ENCODE measurements around the gene PLEKHO1.

GRCh38 chr1:150160964-150161621 is 11.4 kb downstream of the PLEKHO1 start:
- TF ChIP-seq POLR2A (IDR thresholded peaks at IDR 0.05; ENCODE audit: low read depth, low read length): no peak; the same call in 1 of the 2 replicates
- TF ChIP-seq POLR2AphosphoS5 (IDR thresholded peaks at IDR 0.05; ENCODE audit: low read depth, low read length): peak; percentile 12; the same call in 1 of the 2 replicates
